H9 (cell line): Measurements from ENCODE around the gene TASOR2. TPM values are rescaled to one million over a fixed set of nuclear protein-coding genes. Genes with fewer than 3 reads are reported as not detected.

Source experiments
- DNase-seq: peaks from one replicate; pipeline ENCODE4 v3.0.0-alpha.2; 2017
- H2AFZ ChIP-seq: one replicate; pipeline ENCODE4 v1.6.1; 2013; ENCODE audit warnings: mild to moderate bottlenecking, low read length, control low read depth, moderate library complexity
- H2AK5ac ChIP-seq: 2 replicates; pipeline ENCODE4 v1.6.1; 2013; ENCODE audit warnings: low read length, control low read depth, mixed read lengths; ENCODE audit not compliant: insufficient read length
- H2BK120ac ChIP-seq: one replicate; pipeline ENCODE4 v1.6.1; 2013; ENCODE audit warnings: low read depth, mild to moderate bottlenecking, low read length, control low read depth, inconsistent platforms; ENCODE audit not compliant: poor library complexity, severe bottlenecking
- H2BK12ac ChIP-seq: 2 replicates; pipeline ENCODE4 v1.6.1; 2013; ENCODE audit warnings: low read length, control low read depth, mixed read lengths, low read depth; ENCODE audit not compliant: insufficient read length
- H2BK15ac ChIP-seq: 2 replicates; pipeline ENCODE4 v1.6.1; 2013; ENCODE audit warnings: low read depth, low read length, control low read depth
- H2BK20ac ChIP-seq: one replicate; pipeline ENCODE4 v1.6.1; 2013; ENCODE audit warnings: low read depth, mild to moderate bottlenecking, low read length, control low read depth, inconsistent platforms; ENCODE audit not compliant: poor library complexity, severe bottlenecking
- H2BK5ac ChIP-seq: 2 replicates; pipeline ENCODE4 v1.6.1; 2013; ENCODE audit warnings: low read length, control low read depth, mixed read lengths; ENCODE audit not compliant: insufficient read length
- H3K14ac ChIP-seq: 2 replicates; pipeline ENCODE4 v1.6.1; 2013; ENCODE audit warnings: low read length, control low read depth; ENCODE audit not compliant: insufficient read depth
- H3K18ac ChIP-seq: 2 replicates; pipeline ENCODE4 v1.6.1; 2013; ENCODE audit warnings: low read depth, mild to moderate bottlenecking, mixed read lengths, low read length, control low read depth; ENCODE audit not compliant: insufficient read length
- H3K23ac ChIP-seq: 2 replicates; pipeline ENCODE4 v1.6.1; 2013; ENCODE audit warnings: low read length, control low read depth, mixed read lengths, low read depth; ENCODE audit not compliant: insufficient read length
- H3K23me2 ChIP-seq: 2 replicates; pipeline ENCODE4 v1.6.1; 2013; ENCODE audit warnings: low read depth, mild to moderate bottlenecking, mixed read lengths, low read length, control low read depth; ENCODE audit not compliant: insufficient read length, poor library complexity, severe bottlenecking
- H3K27ac ChIP-seq: 2 replicates; pipeline ENCODE4 v1.5.1; 2013; ENCODE audit warnings: low read length, control low read depth, mixed read lengths, low read depth; ENCODE audit not compliant: insufficient read length
- H3K27me3 ChIP-seq: 2 replicates; pipeline ENCODE4 v1.6.1; 2013; ENCODE audit warnings: low read length, control low read depth, inconsistent platforms; ENCODE audit not compliant: insufficient read depth
- H3K4ac ChIP-seq: 2 replicates; pipeline ENCODE4 v1.6.1; 2013; ENCODE audit warnings: low read depth, mild to moderate bottlenecking, control low read depth, inconsistent platforms, low read length, moderate library complexity
- H3K4me1 ChIP-seq: 2 replicates; pipeline ENCODE4 v1.6.1; 2013; ENCODE audit warnings: low read length, control low read depth, inconsistent platforms; ENCODE audit not compliant: insufficient read depth
- H3K4me2 ChIP-seq: 2 replicates; pipeline ENCODE4 v1.6.1; 2013; ENCODE audit warnings: low read length, control low read depth, mixed read lengths; ENCODE audit not compliant: insufficient read length, insufficient read depth
- H3K56ac ChIP-seq: 2 replicates; pipeline ENCODE4 v1.6.1; 2013; ENCODE audit warnings: low read depth, mild to moderate bottlenecking, mixed read lengths, low read length, control low read depth; ENCODE audit not compliant: insufficient read length
- H3K79me1 ChIP-seq: 2 replicates; pipeline ENCODE4 v1.6.1; 2013; ENCODE audit warnings: low read depth, mild to moderate bottlenecking, moderate library complexity, low read length, control low read depth, inconsistent platforms; ENCODE audit not compliant: insufficient read depth, poor library complexity, severe bottlenecking
- H3K79me2 ChIP-seq: 2 replicates; pipeline ENCODE4 v1.6.1; 2013; ENCODE audit warnings: low read length, control low read depth, inconsistent platforms; ENCODE audit not compliant: insufficient read depth
- H3K9ac ChIP-seq: 2 replicates; pipeline ENCODE4 v1.6.1; 2013; ENCODE audit warnings: low read length, control low read depth, mixed read lengths; ENCODE audit not compliant: insufficient read length; ENCODE audit errors: extremely low read depth
- H3K9me3 ChIP-seq: one replicate; pipeline ENCODE4 v1.6.1; 2013; ENCODE audit warnings: low read depth, low read length, inconsistent platforms; ENCODE audit not compliant: control insufficient read depth
- H3T11ph ChIP-seq: one replicate; pipeline ENCODE4 v1.6.1; 2013; ENCODE audit warnings: mild to moderate bottlenecking, low read length, control low read depth, inconsistent platforms
- H4K20me1 ChIP-seq: one replicate; pipeline ENCODE4 v1.6.1; 2013; ENCODE audit not compliant: control insufficient read depth, insufficient read length, insufficient read depth
- H4K5ac ChIP-seq: 2 replicates; pipeline ENCODE4 v1.6.1; 2013; ENCODE audit warnings: low read depth, mild to moderate bottlenecking, mixed read lengths, low read length, control low read depth; ENCODE audit not compliant: insufficient read length
- H4K8ac ChIP-seq: replicated peaks from 2 replicates; pipeline ENCODE4 v1.6.1; 2013; ENCODE audit warnings: low read length, control low read depth, mixed read lengths, low read depth; ENCODE audit not compliant: insufficient read length
- H4K91ac ChIP-seq: 2 replicates; pipeline ENCODE4 v1.6.1; 2013; ENCODE audit warnings: low read depth, mild to moderate bottlenecking, moderate library complexity, mixed read lengths, low read length, control low read depth; ENCODE audit not compliant: insufficient read length
- H3K27ac Mint-ChIP-seq, 3 experiments: 2 replicates in 2 of 3; 3 replicates in 1 of 3; pipeline ENCODE4 v1.8.0; 2020 to 2021; ENCODE audit warnings: mixed read lengths in 3 of 3, mild to moderate bottlenecking in 1 of 3, moderate library complexity in 1 of 3
- H3K27me3 Mint-ChIP-seq: 2 replicates; pipeline ENCODE4 v1.8.0; 2021; ENCODE audit warnings: low read depth, mild to moderate bottlenecking, moderate library complexity, mixed read lengths
- H3K36me3 Mint-ChIP-seq, 3 experiments: 2 replicates in 2 of 3; 3 replicates in 1 of 3; pipeline ENCODE4 v1.8.0; 2020 to 2021; ENCODE audit warnings: low read depth in 3 of 3, mixed read lengths in 3 of 3; ENCODE audit not compliant: insufficient read depth in 1 of 3
- H3K4me1 Mint-ChIP-seq, 2 experiments: 2 replicates each; pipeline ENCODE4 v1.8.0; 2020; ENCODE audit warnings: mixed read lengths in 2 of 2
- H3K4me3 Mint-ChIP-seq, 2 experiments: 2 replicates in 1 of 2; 3 replicates in 1 of 2; pipeline ENCODE4 v1.8.0; 2020 to 2021; ENCODE audit warnings: mild to moderate bottlenecking in 2 of 2, mixed read lengths in 2 of 2, moderate library complexity in 1 of 2
- H3K9me3 Mint-ChIP-seq, 2 experiments: 2 replicates in 1 of 2; 3 replicates in 1 of 2; pipeline ENCODE4 v1.8.0; 2020; ENCODE audit warnings: mild to moderate bottlenecking in 2 of 2, mixed read lengths in 2 of 2, moderate library complexity in 1 of 2
- WGBS: extraction: QIAGEN DNeasy Blood & Tissue Kit; methylation state at CpG from one replicate; pipeline ENCODE4 v1.1.7; 2013; ENCODE audit warnings: missing lambda C conversion rate, low lambda C conversion rate, mixed read lengths; ENCODE audit not compliant: insufficient read length; ENCODE audit errors: extremely low coverage; 5-methylcytosine and 5-hydroxymethylcytosine counted together
- total RNA-seq: library from RNA; stranded (reverse); gene quantifications from 2 replicates; pipeline ENCODE4 v1.2.1, GENCODE V29; 2021
- TF ChIP-seq, protein P1 (sequence below): fragments of 200-600 bp; sonication (generic); conservative IDR thresholded peaks from 3 replicates; pipeline ENCODE4 v1.8.0; 2021; ENCODE audit warnings: antibody characterized with exemption, mild to moderate bottlenecking

TASOR2 gene
- total RNA-seq, 1 experiment from 2014 or later, result 64.5 TPM

DNA sequence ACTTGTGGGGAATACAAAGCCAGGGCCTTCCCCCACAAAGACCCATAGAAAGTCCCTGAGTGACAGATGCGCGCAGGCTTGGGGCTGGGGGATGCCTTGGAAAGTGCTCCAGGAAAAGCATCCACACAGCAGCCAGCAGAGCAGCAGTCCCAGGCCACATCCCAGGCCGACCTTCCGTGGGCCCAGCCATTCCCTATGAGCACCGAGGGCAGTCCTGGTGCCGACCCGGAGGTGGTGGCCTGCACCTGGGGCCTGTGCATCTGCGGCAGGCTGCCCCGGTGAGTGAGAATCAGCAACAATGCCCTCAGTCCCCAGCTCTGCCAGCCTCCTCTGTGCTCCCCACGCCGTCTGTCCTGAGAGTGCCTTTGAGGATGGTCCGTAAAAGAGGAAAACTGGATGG is 44.6 kb upstream of the TASOR2 start:
- no peak overlapping the region for H2BK12ac ChIP-seq
- no peak overlapping the region for H3K14ac ChIP-seq
- no peak overlapping the region for H2BK120ac ChIP-seq
- no peak for DNase-seq
- H3K9me3 Mint-ChIP-seq, result no peaks in the 10 kb centered on the region; a peak in 1 of 5 replicates
- no peak overlapping the region for H2BK15ac ChIP-seq
- no peak overlapping the region for H3K4ac ChIP-seq
- H4K5ac ChIP-seq, result no peak overlapping the region
- no peak overlapping the region for H2BK20ac ChIP-seq
- H4K8ac ChIP-seq, result no peak overlapping the region
- H3K23me2 ChIP-seq, result no peaks in the 10 kb centered on the region
- H3K27ac Mint-ChIP-seq, result no peak overlapping the region
- H4K91ac ChIP-seq, result no peak overlapping the region
- H2AFZ ChIP-seq, result no peak overlapping the region
- H3K4me3 Mint-ChIP-seq, result no peak overlapping the region
- H3K9me3 ChIP-seq, result no peaks in the 10 kb centered on the region
- no CpG with 5 or more reads among the region's 12 CpGs for WGBS
- H3K79me2 ChIP-seq, result no peaks in the 10 kb centered on the region
- no peak overlapping the region for H3K18ac ChIP-seq
- no peak overlapping the region for H2BK5ac ChIP-seq
- no peak overlapping the region for H3K56ac ChIP-seq
- H3K27me3 Mint-ChIP-seq, result no peaks in the 10 kb centered on the region
- H2AK5ac ChIP-seq, result no peak overlapping the region
- TF ChIP-seq, protein P1, sequence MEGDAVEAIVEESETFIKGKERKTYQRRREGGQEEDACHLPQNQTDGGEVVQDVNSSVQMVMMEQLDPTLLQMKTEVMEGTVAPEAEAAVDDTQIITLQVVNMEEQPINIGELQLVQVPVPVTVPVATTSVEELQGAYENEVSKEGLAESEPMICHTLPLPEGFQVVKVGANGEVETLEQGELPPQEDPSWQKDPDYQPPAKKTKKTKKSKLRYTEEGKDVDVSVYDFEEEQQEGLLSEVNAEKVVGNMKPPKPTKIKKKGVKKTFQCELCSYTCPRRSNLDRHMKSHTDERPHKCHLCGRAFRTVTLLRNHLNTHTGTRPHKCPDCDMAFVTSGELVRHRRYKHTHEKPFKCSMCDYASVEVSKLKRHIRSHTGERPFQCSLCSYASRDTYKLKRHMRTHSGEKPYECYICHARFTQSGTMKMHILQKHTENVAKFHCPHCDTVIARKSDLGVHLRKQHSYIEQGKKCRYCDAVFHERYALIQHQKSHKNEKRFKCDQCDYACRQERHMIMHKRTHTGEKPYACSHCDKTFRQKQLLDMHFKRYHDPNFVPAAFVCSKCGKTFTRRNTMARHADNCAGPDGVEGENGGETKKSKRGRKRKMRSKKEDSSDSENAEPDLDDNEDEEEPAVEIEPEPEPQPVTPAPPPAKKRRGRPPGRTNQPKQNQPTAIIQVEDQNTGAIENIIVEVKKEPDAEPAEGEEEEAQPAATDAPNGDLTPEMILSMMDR, result no peak
- no peaks in the 10 kb centered on the region for H3K79me1 ChIP-seq
- H3K4me1 ChIP-seq, result no peaks in the 10 kb centered on the region
- H3T11ph ChIP-seq, result no peak overlapping the region
- peaks cover 26 to 54% (median 45%) of the 10 kb centered on the region in 3 experiments; a peak in 6 of 7 replicates for H3K36me3 Mint-ChIP-seq
- H3K23ac ChIP-seq, result no peak overlapping the region
- H3K4me2 ChIP-seq, result no peak overlapping the region
- no peak overlapping the region for H3K27ac ChIP-seq
- no peaks in the 10 kb centered on the region for H3K4me1 Mint-ChIP-seq
- H3K27me3 ChIP-seq, result no peaks in the 10 kb centered on the region
- H3K9ac ChIP-seq, result no peak overlapping the region
- H4K20me1 ChIP-seq, result no peaks in the 10 kb centered on the region
